NAMALWA (cell line): ENCODE data around the gene C5orf46.
"Not testable (repeated sequence)": the region's sequence is repeated elsewhere in the genome, so short reads cannot be mapped to it uniquely, and the experiment has no call there.

Experiments used
- DNase-seq: peaks from one replicate; pipeline ENCODE4 v3.0.0-alpha.2; 2015; ENCODE audit warnings: low spot score

C5orf46 gene

DNA sequence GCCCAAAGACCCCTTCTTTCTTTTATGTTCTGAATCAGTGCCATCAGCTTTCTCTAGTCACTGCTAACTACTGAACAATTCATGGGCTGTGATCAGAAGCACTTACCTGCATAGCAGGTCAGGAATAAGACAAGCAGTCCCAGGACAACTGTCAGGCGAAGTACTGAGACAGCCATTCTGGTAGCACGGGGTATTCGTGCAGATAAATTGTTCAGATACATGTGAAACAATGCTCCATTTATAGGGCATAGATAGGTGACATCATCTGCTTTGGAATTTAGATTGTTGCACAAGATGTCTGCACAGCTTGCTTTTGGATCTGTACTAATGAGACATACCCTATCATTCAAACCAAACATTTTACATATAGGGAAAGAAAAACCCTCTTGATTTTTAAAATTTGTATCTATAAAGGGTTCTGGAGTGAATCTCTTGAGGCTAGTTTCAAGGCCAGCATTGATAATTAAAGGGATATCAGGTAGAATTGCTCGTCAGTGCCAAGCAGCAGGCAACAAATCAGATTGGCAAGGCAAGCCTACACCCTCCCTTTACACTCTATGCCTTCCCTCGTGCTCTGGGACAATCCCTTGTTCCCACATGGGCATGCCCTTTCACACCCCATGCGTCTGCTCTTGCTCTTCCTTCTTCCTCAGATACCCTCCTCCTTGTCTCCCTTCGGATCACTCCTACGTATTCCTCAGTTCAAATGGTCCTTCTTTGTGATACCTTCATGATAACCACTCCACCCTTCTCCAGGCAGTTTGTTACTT is at the start of gene C5orf46:
TSS of gene C5orf46 (minus strand) at position 213 of the 770 bp plus-strand sequence. CDS start at position 176, 37 bp downstream.
- no peak for DNase-seq

DNA sequence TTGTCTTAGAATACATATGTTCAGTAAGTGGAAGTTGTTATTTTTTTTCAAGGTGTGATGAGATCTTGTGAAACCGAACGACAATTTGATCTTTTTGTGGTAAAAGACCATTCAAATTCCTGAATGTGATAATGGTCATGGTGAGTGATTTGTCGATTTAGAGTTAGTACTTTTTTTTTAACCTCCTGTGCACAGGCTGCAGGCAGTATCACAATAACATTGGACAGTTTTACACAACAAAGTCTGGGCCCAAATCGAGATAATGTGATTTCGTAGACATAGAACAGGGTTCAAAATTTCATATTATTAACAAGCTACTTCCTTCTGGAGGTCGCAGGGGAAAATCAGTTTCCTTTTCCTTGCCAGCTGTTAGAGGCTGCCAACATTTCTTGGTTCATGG is 48.6 kb upstream of the C5orf46 start:
- no peak for DNase-seq

DNA sequence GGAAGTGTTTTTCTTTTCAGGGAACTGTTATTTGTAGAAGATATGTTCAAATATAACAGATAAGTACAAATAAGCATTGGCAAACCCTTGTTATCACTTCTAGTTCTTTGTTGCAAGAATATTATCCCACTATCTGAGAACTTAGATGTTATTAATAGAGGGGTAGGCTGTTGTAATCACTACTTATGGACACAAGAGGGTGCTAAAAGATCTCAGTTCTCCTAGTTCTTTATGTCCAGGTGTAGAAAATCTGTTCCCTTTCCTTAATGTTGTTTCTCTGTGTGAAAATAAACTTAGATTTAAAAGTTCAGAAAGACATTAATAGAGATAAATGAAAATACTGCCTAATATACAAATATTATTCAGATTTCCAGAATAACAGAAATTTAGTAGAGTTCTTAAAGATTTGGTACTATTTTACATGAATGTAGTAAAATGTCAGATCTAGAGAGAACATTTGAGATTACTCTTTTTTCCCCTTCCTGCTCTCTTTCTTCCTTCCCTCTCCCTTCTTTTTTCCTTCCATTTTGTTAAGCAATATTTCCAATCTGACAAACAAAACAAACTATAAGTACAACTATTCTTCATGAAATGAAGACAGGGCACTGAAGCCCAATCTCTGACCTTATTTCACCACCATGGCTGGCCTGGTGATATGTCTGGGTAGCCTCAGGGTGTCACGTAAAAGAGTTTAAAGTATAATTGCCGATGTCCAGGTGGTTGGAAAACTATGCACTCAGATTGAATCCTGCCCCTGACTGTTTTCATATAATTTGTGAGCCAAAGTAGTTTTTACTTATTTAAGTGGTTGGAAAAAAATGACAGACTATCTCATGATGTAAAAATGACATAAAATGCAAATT is 43.6 kb upstream of the C5orf46 start:
- peak; percentile 60 for DNase-seq

DNA sequence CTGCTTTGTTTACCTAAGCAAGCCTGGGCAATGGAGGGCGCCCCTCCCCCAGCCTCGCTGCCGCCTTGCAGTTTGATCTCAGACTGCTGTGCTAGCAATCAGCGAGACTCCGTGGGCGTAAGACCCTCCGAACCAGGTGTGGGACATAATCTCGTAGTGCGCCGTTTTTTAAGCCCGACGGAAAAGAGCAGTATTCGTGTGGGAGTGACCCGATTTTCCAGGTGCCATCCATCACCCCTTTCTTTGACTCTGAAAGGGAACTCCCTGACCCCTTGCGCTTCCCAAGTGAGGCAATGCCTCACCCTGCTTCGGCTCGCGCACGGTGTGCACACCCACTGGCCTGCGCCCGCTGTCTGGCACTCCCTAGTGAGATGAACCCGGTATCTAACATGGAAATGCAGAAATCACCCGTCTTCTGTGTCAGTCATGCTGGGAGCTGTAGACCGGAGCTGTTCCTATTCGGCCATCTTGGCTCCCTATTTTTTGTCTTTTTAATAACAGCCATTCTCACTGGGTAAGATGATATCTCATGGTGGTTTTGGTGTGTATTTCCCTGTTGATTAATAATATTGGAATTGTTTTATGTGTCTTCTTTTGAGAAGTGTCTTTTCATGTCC is 40.4 kb upstream of the C5orf46 start:
- not testable (repeated sequence) for DNase-seq

DNA sequence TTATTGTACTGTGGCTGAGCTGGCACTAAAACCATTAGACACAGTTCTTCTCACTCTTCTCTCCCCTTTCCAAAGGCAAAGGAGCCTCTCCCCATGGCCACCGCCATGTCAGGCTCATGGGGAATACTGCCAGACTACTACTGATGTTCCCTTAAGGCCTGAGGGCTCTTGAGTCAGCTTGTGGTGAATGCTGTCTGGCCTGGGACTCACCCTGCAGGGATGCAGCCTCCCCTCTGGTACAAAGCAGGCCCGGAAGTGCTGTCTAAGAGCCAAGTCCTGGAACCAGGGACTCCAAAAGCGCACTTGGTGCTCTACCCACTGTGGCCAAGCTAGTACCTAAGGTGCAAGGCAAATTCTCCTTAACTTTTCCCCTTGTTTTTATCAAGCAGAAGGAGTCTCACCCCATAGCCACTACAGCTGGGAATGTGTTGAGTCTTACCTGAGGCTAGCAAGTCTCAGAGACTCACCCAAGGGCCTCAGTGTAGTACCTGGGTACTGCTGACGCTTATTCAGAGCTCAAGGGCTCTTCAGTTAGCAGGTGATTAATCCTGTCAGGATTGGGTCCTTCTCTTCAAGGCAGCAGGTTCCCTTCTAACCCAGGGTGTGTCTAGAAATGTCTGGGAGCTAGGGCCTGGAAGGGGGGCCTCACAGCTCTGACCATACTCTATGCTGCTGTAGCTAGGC is 33.2 kb upstream of the C5orf46 start:
- no peak for DNase-seq

DNA sequence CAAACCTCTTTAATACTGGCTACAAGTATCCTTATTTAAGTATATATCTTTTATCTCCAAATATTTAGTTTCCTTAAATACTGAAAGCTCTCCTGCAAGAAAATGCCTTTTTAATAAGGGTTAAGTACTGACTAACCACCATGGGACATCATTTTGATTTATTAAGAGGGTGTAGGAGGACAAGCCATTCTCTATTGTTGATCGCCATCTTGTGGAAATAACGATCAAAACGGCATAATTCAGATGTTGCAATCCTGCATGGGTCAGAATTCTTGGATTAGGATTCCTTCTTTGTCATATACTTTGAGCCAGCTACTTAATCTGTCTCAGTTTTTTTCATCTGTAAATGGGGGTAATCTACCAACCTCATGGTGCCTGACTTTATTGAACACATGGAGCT is 28.7 kb upstream of the C5orf46 start:
- peak; percentile 19 for DNase-seq

DNA sequence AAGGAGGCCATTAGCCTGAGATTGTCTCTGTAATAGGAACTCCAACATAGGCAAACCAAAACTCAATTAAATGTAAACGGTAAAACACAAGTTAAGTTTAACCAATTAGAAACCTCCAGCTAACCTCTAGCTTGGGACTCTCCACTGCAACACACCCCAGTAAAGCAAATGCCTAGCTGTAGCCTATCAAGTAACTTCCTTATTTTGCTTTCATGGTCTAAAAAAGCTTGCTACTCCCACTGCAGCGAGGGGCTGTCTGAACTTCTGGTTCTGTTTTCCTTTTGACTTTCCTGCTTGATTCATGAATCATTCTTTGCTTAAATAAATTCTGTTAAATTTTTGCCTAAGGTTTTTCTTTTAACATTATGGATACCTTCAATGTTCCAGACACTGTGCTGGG is 24.4 kb upstream of the C5orf46 start:
- DNase-seq, result no peak

DNA sequence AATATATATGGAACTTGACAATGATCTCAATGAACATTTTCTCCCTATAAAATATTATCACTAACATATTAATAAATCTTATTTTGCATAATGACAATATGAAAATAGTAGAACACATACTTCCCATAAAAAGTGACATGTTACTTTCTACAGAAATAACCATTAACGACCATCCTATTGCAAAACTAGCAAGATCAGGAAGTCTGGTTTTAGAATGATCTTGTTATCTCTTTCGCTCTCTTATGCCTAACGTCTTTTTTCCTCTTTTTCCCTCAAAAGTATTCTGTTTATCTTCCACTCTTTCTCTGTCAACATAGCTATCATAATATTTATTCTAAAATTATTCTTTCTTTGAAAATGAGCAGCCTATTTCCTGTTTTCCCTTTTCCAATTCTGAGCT is 21.6 kb upstream of the C5orf46 start:
- DNase-seq, result no peak

DNA sequence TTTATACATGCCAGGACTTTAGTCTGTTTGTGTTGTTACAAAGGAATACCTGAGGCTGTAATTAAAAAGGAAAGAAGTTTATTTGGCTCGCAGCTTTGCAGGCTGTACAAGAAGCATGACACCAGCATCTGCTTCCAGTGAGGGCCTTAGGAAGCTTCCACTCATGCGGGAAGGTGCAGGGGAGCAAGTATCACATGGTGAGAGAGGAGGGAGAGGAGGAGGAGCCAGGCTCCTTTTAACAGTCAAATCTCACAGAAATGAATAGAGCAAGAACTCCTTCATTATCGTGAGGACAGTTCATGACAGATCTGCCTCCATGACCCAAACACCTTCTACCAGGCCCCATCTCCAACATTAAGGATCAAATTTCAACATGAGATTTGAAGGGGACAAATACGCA is 18.7 kb upstream of the C5orf46 start:
- no peak for DNase-seq

DNA sequence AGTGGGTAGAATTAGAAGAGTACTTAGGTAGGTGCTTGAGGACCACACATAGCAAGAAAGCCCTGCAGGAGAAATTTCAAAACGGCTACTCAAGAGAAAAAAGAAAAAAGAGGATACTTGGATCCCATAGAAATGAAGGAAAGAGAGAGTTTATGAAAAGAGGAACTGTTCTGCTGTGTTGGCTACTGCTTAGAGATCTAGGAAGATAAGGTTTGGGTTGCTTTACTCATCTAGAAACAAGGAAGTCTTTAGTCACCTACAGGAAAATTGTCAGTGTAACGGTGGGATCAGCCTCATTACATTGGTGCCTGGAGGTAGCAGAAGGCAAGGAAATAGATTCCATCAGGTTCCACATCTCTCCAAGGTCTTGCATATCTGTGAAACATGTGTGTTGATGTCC is 14.8 kb upstream of the C5orf46 start:
- no peak for DNase-seq

DNA sequence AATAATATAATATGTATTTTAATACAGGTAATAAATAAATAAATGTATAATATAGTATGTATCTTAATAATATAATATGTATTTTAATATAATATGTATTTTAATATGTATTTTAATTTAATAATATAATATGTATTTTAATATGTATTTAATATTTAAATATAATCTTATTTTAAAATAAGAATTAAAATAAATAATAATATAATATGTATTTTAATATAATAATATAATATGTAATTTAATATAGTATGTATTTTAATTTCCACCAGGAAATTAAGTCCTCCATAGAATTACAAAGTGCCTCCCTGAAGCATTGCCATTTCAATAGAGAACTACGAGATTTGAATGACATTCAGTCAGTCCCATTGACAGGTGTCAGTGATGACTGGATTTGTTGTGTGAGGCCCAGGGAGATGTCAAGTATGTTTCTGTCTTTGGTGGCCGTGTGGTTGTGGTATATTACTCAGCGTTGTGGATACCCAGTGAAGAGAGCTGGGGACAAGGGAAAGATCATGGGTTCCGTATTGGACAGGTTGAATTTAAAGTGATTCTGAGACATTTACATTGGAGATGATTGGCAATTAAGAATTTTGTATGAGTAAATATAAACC is 14.2 kb upstream of the C5orf46 start:
- no peak for DNase-seq

DNA sequence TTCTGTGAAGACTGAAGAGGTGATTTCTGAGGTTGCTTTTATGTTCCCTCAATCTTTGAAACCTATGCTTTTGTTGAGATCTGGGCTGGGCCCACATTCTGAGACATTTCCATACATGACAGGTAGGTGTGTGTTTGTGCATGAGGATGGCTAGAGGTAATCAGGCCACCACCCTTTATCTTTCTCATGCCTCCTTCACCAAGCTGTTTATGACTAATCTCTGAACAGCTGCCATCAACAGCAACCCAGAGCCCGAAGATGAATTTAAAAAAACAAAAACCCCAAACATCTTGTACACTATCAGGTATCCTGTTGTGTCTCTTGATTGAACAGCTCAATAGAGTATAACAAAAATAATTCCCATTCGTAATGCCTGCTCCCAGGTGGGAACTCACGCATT is 12.6 kb upstream of the C5orf46 start:
- no peak for DNase-seq

DNA sequence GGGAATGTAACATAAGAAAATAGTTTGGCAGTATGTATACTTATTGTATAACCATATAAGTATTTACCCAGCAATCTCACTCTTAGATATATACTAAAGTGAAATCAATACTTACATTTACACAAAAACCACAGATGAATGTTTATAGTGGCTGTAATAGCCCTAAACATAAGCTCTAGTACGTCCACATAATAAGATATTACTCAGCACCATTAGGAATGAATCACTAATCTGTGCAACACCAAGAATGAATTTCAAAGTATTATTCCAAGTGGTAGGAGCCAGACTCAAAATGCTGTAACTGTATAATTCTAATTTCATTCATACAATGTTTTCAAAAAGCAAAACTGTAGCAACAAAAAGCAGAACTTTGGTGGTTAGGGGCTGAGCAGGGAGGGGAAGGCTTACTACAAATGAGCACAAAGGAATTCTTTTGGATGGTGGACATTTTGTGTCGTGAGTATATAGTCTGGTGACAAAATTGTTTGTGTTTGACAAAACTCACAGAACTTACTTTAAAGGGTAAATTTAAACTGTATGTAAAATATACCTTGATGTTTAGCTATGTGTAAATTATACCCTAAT is 11.9 kb upstream of the C5orf46 start:
- no peak for DNase-seq

DNA sequence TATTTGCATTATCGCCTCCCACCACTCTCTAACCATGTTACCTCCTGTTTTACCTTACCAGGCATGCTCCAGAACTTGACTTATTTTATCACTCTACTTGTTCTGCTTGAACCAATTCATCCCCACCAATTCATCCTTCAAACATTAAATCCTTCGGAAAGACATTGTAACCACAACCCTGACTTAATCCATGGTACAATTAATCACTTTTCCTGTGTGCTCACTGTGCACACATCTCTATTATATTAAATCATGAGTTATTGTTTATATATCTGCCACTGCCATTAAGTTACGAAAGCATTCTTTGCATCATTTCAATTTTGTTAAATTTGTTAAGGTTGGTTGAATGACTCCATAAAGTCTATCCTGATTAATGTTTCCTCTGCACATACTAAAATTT is 7.4 kb upstream of the C5orf46 start:
- DNase-seq, result no peak

DNA sequence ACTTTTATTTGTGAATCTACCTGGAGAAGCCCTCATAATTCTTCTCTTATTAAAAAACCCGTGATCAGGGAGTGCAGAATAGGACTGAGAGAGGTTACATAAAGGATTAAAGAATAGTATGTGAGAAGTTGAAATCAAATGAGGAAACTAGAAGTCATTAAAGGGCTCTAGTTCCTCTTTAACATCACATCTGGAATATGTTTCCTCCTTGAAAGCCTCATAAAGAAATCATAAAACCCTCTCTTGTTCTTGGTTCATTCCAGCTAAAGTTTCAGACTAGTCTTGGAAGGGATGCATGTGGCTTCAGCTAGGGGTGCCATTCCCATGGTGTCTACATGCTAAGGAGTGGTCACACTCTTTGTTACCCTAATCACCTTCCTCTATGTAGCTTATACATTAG is 5.7 kb upstream of the C5orf46 start:
- DNase-seq, result no peak

DNA sequence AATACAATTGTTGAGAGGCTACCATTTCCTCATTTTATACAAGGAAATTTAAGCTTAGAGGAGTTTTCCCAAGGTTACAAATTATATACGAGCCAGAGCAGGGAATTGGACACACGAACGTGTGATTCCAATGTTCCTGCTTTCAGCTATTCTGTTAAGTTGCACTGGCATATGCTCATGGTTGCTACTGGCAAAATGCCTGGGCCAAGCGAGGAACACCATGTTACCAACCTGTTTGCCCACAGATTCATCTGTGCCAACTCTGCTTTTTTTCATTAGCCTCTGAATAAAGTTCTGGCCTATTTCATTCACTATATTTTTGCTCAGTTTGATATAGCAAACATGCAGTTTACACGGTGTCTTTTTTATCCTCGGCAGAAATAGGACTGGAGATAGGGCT is 5.1 kb upstream of the C5orf46 start:
- DNase-seq, result no peak

DNA sequence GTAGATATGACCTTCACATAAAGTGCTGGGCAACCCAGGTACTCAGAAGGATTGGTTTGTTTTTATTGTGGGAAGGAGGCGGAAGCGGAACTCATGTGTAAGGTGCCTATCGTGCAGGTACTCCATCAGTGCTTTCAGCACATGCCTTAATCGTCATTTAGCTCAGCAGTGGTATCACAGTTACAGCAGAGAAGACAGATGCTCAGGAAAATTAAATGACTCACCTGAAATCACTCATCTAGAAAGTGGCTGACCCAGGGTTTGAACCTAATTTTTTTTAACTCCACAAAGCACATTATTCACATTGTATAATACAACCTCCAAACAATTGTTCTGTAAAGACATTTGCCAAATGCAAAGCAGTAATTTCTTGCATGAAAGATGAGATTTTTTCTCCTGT is 2.2 kb downstream of the C5orf46 start:
- no peak for DNase-seq

DNA sequence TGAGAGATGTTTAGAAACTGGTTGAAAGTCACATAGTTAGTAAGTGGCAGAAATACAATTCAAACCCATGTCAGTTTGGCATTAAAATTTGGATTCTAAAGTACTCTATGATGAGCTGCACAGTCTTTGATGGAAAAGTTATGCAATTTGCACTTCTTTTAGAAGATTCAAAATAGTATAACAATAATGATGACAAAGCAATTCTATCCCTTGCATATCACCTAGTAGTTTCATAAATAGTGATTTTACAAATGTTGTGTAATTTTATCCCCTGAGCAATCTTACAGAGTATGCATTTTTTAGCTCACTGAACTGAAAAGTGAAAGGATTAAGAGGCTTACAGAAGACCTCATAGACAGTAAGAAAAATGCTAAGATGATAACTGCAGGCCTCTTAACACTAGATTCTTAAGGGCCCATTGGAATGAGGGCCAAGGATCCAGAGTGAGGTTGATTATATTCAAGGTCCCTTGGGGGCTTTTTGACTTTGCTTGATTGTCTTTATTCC is 3.7 kb downstream of the C5orf46 start:
- no peak for DNase-seq

DNA sequence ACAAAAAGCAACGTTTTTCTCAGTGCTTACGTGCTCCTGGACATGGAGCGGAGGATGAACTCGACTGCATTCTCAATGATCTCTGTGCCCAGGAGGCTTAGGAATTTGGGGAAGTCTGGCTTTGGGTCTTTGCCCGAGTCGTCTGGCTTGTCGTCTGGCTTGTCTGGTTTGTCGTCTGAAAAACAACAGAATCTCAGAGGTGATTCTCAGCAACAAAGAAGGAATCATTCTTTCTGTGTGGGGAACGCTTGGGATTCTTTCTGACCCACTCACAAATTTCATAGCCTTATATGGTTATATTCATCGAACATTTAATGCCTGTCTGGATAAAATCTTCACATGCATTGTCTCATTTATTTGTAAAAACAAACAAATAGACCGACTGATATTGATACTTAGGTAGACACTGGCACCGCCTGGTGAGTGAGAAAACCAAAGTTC is 4.7 kb downstream of the C5orf46 start:
- DNase-seq, result no peak

DNA sequence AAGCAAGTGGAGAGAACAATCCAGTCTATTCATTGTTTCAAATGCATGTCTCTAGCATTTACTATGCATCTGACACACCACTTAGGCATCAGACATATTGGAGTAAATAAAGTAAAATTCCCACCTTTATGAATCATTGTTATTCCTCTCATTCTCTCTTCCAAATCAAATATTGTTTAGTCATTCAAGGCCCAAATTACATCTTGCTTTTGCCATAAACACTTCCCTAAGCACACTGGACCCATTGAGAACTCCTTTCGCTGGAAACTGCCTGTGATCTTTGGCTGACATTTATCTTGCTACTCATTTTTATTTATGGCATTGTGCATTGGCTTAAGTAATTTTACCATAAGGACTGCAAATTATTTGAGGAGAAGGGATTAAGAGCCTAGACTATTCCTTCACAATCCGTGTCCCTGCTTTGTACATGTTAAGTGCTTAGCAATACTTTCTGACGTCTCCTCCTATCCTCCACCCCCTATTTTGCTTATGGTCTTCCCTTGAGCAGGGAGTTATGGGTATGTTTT is 7.4 kb downstream of the C5orf46 start:
- DNase-seq, result no peak

DNA sequence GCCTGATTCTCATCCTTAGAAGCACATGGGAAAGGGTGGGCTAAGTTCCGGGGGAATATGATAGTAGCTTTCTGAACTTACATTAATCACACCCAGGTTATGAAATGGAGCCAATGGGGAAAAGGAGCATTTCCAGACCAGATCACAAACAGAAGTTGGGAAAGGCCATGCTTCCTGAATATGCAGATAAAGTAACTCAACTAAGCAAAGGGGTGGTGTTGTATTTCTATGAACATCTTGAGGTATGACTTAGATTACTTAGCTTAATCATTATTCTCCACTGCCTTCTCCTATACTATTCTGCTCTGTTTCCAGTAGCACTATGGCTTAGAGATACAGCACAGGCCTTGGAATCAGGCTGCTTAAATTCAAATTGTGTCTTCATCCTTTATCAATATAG is 10.5 kb downstream of the C5orf46 start:
- DNase-seq, result no peak
